Activated T-helper 1 cell treated with anti-CD3 and anti-CD28 coated beads, Interleukin-12 subunit alpha, Interleukin-12 subunit beta, Interleukin-2, Interleukin-4 antibody, amounts not matched to agents 30 ng/mL and 10 ng/mL and 1 ng/mL, durations not matched to agents 14 hours and 24 hours and 36 hours (primary cell): Measurements from ENCODE around the gene TRPM3. TPM values are rescaled to one million over a fixed set of nuclear protein-coding genes. Genes with fewer than 3 reads are reported as not detected.

Source experiments
- DNase-seq: peaks from one replicate; pipeline ENCODE4 v3.0.0; 2021; ENCODE audit warnings: low spot score
- H3K27ac Mint-ChIP-seq: one replicate; pipeline ENCODE4 v1.8.0; 2021; ENCODE audit warnings: mild to moderate bottlenecking, mixed read lengths
- H3K27me3 Mint-ChIP-seq: one replicate; pipeline ENCODE4 v1.8.0; 2022; ENCODE audit warnings: mild to moderate bottlenecking, moderate library complexity, mixed read lengths; ENCODE audit not compliant: insufficient read depth
- H3K36me3 Mint-ChIP-seq: one replicate; pipeline ENCODE4 v1.8.0; 2021; ENCODE audit warnings: low read depth, mixed read lengths
- H3K4me1 Mint-ChIP-seq: one replicate; pipeline ENCODE4 v1.8.0; 2021; ENCODE audit warnings: low read depth, mixed read lengths
- H3K4me3 Mint-ChIP-seq: one replicate; pipeline ENCODE4 v1.8.0; 2021; ENCODE audit warnings: mild to moderate bottlenecking, moderate library complexity, mixed read lengths
- H3K9me3 Mint-ChIP-seq: one replicate; pipeline ENCODE4 v1.8.0; 2021; ENCODE audit warnings: mixed read lengths
- intact Hi-C: fragments of 100-400 bp; cut with micrococcal nuclease; formaldehyde crosslinking; loops from one replicate; pipeline ENCODE4 v1.15.1; 2024
- total RNA-seq: library from RNA; stranded (reverse); gene quantifications from 2 replicates; pipeline ENCODE4 v1.2.3, GENCODE V29; 2022

The TRPM3 gene
- total RNA-seq, 1 donor from 2014 or later: not detected

GRCh38 chr9:70811638-70812037 lies 309.8 kb downstream of the TRPM3 start:
- H3K4me3 Mint-ChIP-seq: no peak overlapping the region
- intact Hi-C loops: no loop called here
- H3K36me3 Mint-ChIP-seq: no peaks in the 10 kb centered on the region
- no peaks in the 10 kb centered on the region for H3K27me3 Mint-ChIP-seq
- DNase-seq: no peak
- H3K9me3 Mint-ChIP-seq: no peaks in the 10 kb centered on the region
- H3K27ac Mint-ChIP-seq: no peak overlapping the region
- H3K4me1 Mint-ChIP-seq: no peaks in the 10 kb centered on the region

DNA sequence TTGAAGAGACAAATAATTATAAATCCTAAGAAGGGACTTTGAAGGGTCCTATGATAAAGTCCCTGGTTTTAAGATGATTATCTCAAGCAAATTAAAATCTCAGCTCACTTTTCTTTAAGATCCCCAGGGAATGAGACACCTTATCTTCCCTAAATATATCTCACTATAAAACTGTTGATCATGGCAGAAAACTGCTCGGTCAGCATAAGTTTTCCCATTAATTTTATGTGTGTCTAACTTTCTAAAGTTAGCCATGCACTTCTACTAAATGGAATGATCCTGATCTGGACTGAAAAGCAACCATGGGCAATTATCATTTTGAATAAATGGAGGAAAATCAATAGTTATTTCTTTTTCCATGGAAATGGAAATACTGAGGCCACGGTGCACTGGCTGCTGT lies 314.5 kb downstream of the TRPM3 start:
- intact Hi-C loops: no loop called here

GRCh38 chr9:70805949-70806348 lies 315.5 kb downstream of the TRPM3 start:
- no peak overlapping the region for H3K27ac Mint-ChIP-seq
- H3K36me3 Mint-ChIP-seq: no peaks in the 10 kb centered on the region
- H3K4me1 Mint-ChIP-seq: no peaks in the 10 kb centered on the region
- H3K4me3 Mint-ChIP-seq: no peak overlapping the region
- intact Hi-C loops: no loop called here
- no peak for DNase-seq
- no peaks in the 10 kb centered on the region for H3K9me3 Mint-ChIP-seq
- H3K27me3 Mint-ChIP-seq: no peaks in the 10 kb centered on the region

More for the DNA sequence above, 314.5 kb downstream of the TRPM3 start:
- Mint-ChIP-seq H3K27me3 (no peaks in the 10 kb centered on the region), H3K4me3 (no peak overlapping the region), H3K27ac (no peak overlapping the region), H3K9me3 (no peaks in the 10 kb centered on the region), H3K36me3 (no peaks in the 10 kb centered on the region), H3K4me1 (no peaks in the 10 kb centered on the region)
- no peak for DNase-seq

- no peak overlapping the region for H3K27ac Mint-ChIP-seq
- intact Hi-C loops: no loop called here
- no peaks in the 10 kb centered on the region for H3K27me3 Mint-ChIP-seq
- no peaks in the 10 kb centered on the region for H3K4me1 Mint-ChIP-seq
- no peak for DNase-seq
- no peaks in the 10 kb centered on the region for H3K9me3 Mint-ChIP-seq
- no peaks in the 10 kb centered on the region for H3K36me3 Mint-ChIP-seq
- H3K4me3 Mint-ChIP-seq: no peak overlapping the region
These were observed 318.5 kb downstream of the TRPM3 start for GRCh38 chr9:70802758-70803436.

DNA sequence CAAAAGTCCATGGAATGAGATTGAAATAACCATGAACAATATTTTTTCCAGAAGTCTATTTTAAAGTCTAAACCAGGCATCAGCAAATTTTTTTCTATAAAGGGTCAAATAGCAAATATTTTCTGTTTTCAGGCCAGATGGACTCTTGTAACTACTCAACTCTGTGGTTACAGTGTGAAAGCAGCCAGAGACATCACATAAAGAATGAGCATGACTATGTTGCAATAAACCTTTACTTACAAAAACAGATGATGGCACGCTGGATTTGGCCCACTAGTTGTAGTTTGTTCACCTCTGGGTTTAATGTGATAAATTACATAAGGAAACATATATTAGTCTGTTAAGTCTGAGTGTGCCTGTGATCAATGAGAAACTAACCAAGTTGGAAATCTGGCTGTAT lies 319.2 kb downstream of the TRPM3 start:
- H3K27ac Mint-ChIP-seq: no peak overlapping the region
- H3K9me3 Mint-ChIP-seq: no peaks in the 10 kb centered on the region
- intact Hi-C loops: no loop called here
- H3K36me3 Mint-ChIP-seq: no peaks in the 10 kb centered on the region
- peaks cover 2% of the 10 kb centered on the region for H3K27me3 Mint-ChIP-seq
- no peak overlapping the region for H3K4me3 Mint-ChIP-seq
- H3K4me1 Mint-ChIP-seq: no peaks in the 10 kb centered on the region
- DNase-seq: no peak

GRCh38 chr9:70801181-70801829 lies 320.1 kb downstream of the TRPM3 start:
- DNase-seq: no peak
- Mint-ChIP-seq H3K36me3 (no peaks in the 10 kb centered on the region), H3K27me3 (peaks cover 2% of the 10 kb centered on the region), H3K9me3 (no peaks in the 10 kb centered on the region), H3K4me3 (no peak overlapping the region), H3K27ac (no peak overlapping the region), H3K4me1 (no peaks in the 10 kb centered on the region)
- intact Hi-C loops: no loop called here

DNA sequence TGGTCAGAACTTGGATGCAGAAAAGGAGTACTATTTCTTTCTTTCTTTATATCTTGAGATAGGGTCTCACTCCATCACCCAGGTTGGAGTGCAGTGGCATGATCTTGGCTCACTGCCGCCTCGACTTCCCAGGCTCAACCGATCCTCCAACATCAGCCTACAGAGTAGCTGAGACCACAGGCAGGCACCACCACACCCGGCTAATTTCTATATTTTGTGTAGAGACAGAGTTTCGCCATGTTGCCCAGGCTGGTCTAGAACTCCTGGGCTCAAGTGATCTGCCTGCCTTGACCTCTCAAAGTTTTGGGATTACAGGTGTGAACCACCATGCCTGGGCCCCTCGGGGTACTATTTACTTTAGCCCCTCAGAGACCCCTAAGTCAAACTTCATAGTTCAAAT lies 323.4 kb downstream of the TRPM3 start:
- Mint-ChIP-seq H3K4me1 (no peaks in the 10 kb centered on the region), H3K27ac (no peak overlapping the region), H3K9me3 (no peaks in the 10 kb centered on the region), H3K27me3 (peaks cover 2% of the 10 kb centered on the region), H3K36me3 (no peaks in the 10 kb centered on the region), H3K4me3 (no peak overlapping the region)
- intact Hi-C loops: no loop called here
- no peak for DNase-seq

- no peak for DNase-seq
- H3K9me3 Mint-ChIP-seq: no peaks in the 10 kb centered on the region
- H3K27me3 Mint-ChIP-seq: peaks cover 2% of the 10 kb centered on the region
- H3K27ac Mint-ChIP-seq: no peak overlapping the region
- intact Hi-C loops: no loop called here
- H3K4me3 Mint-ChIP-seq: no peak overlapping the region
- H3K4me1 Mint-ChIP-seq: no peaks in the 10 kb centered on the region
- H3K36me3 Mint-ChIP-seq: no peaks in the 10 kb centered on the region
These were observed 325.6 kb downstream of the TRPM3 start for GRCh38 chr9:70795841-70796240.

- DNase-seq: no peak
- Mint-ChIP-seq H3K36me3 (no peaks in the 10 kb centered on the region), H3K9me3 (no peaks in the 10 kb centered on the region), H3K4me1 (no peaks in the 10 kb centered on the region), H3K4me3 (no peak overlapping the region), H3K27me3 (peaks cover 2% of the 10 kb centered on the region), H3K27ac (no peak overlapping the region)
- intact Hi-C loops: no loop called here
These were observed 328.6 kb downstream of the TRPM3 start for GRCh38 chr9:70792796-70793195.

DNA sequence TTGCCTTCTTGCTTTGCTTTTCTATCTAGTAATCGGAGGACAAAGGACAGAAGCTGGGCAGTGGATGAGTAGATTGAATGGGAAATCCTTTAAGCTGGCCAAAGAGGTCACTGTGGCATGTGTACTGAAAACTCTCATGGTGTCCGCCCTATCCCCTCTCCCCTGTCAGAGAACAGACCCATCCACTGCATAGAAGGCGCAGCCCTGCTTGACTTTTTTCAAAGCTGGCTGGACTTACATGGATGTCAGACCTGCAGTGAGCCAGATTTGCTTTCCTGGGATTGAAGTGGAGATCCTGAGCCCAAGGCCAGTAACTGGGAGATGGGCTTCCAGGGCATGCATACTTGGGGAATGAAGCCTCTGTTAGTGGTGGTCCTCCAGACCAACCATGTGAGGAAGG lies 329.5 kb downstream of the TRPM3 start:
- Mint-ChIP-seq H3K27ac (no peak overlapping the region), H3K4me3 (no peak overlapping the region), H3K9me3 (no peaks in the 10 kb centered on the region), H3K27me3 (no peaks in the 10 kb centered on the region), H3K36me3 (no peaks in the 10 kb centered on the region), H3K4me1 (no peaks in the 10 kb centered on the region)
- intact Hi-C loops: no loop called here
- DNase-seq: no peak

DNA sequence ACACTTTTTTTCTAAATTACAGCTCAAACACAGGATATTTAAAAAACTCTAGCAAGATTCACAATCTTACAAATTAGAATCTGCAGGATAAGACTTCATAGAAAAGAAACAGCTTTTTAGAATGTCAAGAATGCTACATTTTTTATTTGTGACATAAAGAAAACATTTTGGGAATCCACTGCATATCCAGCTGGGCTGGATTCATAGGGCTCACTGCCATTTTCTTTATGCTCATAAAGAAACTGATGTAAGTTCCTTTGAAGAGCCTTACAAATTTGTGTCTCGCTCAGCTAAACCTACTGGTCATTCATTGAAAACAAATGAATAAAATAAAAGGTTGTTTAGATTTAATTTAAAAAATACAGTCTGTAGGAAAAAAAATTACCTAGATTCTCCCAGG lies 332.3 kb downstream of the TRPM3 start:
- intact Hi-C loops: no loop called here
- Mint-ChIP-seq H3K27ac (no peak overlapping the region), H3K9me3 (no peaks in the 10 kb centered on the region), H3K27me3 (peaks cover 4% of the 10 kb centered on the region), H3K4me1 (no peaks in the 10 kb centered on the region), H3K4me3 (no peak overlapping the region), H3K36me3 (no peaks in the 10 kb centered on the region)
- DNase-seq: no peak

- Mint-ChIP-seq H3K36me3 (no peaks in the 10 kb centered on the region), H3K27ac (no peak overlapping the region), H3K9me3 (no peaks in the 10 kb centered on the region), H3K4me1 (no peaks in the 10 kb centered on the region), H3K4me3 (no peak overlapping the region), H3K27me3 (peaks cover 4% of the 10 kb centered on the region)
- intact Hi-C loops: no loop called here
- DNase-seq: no peak
These were observed 337.0 kb downstream of the TRPM3 start for GRCh38 chr9:70784456-70784855.

GRCh38 chr9:70778568-70778967 lies 342.9 kb downstream of the TRPM3 start:
- no peaks in the 10 kb centered on the region for H3K36me3 Mint-ChIP-seq
- H3K27me3 Mint-ChIP-seq: no peaks in the 10 kb centered on the region
- no peaks in the 10 kb centered on the region for H3K4me1 Mint-ChIP-seq
- H3K27ac Mint-ChIP-seq: no peak overlapping the region
- intact Hi-C loops: no loop called here
- H3K9me3 Mint-ChIP-seq: no peaks in the 10 kb centered on the region
- no peak overlapping the region for H3K4me3 Mint-ChIP-seq
- no peak for DNase-seq

DNA sequence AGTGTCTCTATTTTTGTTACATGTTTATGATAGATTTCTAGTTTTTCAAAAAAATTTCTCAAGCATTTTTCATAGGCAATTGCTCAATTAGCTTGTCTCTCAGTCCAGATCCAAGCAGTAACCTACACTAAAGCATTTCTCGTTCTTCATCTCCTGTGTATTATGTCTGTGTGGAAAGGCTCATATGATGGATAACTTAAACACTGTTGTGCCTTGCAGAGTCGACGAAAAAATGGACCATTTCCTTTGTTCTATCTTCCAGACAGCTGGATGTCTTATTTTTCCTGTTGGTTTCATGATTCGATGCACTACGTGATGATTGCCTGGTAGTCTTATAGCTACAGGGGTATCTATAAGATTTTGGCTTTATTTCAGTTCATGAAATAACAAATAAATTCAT lies 347.8 kb downstream of the TRPM3 start:
- Mint-ChIP-seq H3K4me3 (no peak overlapping the region), H3K36me3 (no peaks in the 10 kb centered on the region), H3K9me3 (no peaks in the 10 kb centered on the region), H3K27me3 (no peaks in the 10 kb centered on the region), H3K4me1 (no peaks in the 10 kb centered on the region), H3K27ac (no peak overlapping the region)
- no peak for DNase-seq
- intact Hi-C loops: no loop called here
